HG03159 (cell line): ENCODE data around the gene THBS3.
"Not testable (repeated sequence)": the region's sequence is repeated elsewhere in the genome, so short reads cannot be mapped to it uniquely, and the experiment has no call there.

Source experiments
- ATAC-seq: cut with Tn5 transposase; IDR thresholded peaks from one replicate; pipeline ENCODE4 v1.9.1; 2021; ENCODE audit warnings: mild to moderate bottlenecking, moderate library complexity; ENCODE audit not compliant: unreplicated experiment

Gene THBS3

DNA sequence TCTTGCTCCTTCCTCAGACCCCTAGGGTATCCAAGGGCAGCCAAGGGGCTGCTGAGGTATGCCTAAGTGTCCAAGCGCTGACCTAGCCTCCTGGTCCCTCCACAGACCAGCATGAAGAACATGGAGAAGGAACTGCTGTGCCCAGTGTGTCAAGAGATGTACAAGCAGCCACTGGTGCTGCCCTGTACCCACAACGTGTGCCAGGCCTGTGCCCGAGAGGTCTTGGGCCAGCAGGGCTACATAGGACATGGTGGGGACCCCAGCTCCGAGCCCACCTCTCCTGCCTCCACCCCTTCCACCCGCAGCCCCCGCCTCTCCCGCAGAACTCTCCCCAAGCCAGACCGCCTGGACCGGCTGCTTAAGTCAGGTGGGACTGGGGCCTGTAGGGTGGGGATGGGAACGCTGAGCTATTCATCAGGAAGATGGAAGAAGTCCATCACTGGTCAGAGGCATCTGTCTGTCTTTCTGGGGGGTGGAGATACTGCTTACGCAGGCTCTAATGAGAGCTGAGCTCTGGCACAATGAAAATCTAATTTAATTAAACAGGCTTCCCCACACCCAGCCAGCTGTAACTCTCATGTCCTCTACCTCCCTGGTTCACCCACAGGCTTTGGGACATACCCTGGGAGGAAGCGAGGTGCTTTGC lies 32.3 kb downstream of the THBS3 start:
- ATAC-seq: no peak

DNA sequence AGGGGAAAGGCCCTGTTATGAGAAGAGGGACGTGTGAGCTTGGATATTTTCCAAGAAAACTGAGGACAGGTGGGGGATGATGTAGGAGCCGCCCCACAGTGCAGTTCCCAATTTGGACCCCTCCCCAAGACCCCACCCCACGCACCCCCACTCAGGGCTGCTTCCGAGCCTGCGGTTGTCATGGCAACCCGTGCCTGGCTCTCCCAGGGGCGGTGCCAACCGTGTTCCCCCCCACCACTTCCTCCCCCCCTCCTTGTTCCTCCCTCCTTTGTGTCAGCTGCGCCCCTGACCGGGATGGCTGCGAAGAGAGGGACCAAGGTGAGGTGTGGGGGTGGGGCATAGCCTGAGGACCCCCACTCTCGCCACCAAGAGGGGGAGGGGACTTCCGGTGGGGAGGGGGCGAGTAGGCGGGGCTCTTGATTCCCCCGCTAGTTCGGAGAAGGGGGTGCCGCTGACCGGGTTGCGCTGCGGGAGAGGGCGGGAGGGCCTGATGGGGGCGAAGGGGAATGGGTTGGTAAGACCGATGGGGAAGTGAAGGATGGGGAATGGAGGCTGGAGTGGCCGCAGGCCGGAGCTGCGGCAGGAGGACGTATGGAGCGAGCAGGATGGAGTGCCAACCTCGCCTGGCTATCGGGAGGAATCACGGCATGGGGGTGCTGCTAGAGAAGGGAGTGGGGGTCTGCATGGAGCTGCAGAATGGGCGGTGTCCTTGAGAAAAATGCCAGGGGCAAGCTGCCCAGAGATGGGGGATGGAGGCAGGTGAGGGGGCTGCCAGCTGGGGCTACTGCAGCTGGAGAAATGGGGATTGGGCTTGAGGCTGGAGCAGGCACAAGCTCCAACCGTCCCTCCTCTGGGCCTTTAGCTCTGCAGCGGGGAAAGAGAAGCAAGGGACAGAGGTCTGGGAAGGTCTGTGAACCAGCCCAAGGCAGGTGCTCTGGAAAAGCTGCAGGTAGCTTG lies 33.1 kb downstream of the THBS3 start:
- ATAC-seq: no peak

DNA sequence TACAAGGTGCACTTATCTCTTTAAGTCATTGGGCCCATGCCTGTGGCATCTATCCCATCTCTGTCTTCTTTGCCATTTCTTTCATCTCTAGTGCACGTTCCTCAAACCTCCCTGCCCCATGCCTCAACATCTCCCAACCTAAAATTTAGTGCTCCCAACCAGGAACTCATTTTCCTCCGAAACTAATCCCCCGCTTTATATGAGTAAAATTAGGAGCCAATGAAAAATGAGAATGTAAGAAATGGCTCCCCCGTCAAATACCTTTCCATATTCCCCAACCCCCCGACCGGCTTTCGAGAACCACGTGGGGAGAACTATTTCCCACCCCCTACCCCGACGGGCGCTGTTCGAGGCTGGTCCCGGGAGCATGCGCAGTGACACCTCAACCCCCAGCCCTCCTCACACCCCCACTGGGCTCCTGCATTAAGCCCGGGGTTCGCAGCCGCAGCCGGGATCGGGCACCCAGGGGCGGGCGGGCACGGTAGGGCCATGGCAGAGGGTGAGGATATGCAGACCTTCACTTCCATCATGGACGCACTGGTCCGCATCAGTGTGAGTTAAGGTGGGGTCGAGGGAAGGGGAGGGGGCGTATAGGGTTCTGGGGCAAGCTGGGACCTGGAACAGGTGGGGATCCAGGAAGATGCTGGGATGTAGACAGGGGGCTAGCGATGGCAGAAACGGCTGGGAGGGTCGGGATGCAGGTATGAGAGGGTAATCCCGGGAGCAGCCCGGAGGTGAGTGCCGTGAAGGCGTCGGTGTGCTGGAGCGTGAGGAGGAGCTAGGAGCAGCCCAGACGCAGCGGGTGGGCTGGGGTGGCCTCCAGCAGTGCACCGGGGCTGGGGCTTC lies 34.0 kb downstream of the THBS3 start, which contains the start of gene TRIM46:
TRIM46 (plus strand) TSS at position 372 of the 846 bp plus-strand sequence; CDS start at position 490, 118 bp downstream.
- no peak for ATAC-seq

DNA sequence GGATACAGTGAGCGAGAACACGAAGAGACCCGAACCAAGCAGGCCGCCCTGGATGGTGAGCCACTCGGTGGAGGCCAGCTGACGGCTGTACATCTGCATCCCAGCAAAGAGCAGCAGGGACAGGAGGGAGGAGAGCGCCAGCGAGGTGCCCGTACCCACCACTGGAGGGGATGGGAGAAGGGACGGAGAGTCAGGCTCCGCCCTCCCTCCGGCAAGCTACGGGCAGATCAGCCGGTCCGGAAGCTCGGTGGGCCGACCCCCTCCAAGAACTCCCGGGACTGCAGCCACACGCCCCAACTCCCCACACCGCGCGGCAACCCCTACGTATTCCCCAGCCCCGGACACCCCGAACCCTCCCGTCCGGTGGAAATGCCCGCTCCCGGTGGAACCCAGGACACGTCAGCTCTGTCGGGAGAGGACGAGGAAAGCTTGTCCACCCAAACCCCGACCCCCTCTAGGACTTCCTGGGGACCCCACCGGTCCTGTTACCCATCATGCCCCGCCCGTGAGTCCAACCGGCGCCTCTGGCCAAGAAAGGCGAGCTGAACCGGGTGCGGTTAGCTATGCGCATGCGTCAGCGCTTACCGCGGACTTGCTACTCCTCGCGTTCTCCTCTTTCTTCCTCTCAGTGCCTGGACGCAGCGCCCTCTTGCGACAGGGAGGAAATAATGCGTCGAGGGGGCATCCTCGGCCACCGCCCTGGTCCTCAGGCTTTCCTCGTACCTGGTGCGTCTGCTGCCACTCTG lies 34.8 kb downstream of the THBS3 start, which contains the start of gene KRTCAP2:
KRTCAP2 (minus strand) TSS at position 573 of the 746 bp plus-strand sequence; CDS start at position 493, 80 bp downstream.
- peak; percentile 63 for ATAC-seq

DNA sequence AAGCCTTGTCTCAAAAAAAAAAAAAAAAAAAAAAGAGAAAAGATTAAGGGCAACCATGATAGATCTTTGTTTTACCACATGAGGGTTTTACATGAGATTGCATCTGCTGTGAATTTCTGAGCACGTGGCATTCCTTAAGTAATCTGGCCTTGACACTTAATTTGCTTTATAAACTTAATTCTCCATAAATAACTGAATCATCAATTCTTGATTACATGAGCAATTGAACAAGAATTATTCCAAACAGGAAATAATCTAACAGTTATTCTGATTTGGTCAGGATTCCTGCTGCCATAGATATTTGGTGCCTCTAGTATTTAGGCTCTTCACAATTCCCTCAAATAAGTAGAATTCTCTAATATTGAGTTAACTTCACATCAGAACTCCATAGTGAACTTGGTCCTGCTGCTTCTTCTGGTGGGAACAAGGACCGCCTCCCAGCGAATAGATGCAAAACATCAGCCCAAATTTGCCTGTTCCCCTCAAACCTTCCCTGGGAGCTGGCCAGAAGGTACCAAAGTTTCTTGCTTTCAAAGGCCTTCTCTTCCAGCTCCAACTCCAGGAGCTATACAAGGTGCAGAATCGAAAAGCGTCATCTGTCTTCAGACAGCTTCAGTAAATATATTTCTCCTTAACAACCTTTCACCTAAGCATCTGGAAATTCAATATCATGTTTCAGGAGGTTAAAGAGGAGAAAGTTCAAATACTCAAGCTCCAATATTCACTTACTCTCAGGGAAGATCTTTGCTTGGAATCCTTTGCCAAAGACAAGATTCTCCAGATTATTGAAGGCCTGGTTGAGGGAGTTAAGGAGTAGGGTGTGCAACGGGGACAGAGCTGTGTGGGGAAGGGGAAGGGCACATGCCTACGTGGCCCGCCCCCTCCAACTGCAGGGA lies 35.6 kb downstream of the THBS3 start:
- ATAC-seq: peak; percentile 20

DNA sequence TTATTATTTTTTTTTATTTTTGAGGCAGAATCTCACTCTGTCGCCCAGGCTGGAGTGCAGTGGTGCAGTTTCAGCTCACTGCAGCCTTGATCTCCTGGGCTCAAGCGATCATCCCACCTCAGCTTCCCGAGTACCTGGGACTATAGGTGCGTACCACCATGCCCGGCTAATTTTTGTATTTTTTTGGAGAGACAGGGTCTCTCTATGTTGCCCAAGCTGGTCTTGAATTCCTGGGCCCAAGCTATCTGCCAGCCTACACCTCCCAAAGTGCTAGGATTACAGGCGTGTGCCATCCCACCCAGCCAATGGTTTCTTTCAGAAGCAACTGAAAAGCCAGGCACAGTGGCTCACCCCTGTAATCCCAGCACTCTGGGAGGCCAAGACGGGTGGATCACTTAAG lies 36.9 kb downstream of the THBS3 start:
- ATAC-seq: no peak

DNA sequence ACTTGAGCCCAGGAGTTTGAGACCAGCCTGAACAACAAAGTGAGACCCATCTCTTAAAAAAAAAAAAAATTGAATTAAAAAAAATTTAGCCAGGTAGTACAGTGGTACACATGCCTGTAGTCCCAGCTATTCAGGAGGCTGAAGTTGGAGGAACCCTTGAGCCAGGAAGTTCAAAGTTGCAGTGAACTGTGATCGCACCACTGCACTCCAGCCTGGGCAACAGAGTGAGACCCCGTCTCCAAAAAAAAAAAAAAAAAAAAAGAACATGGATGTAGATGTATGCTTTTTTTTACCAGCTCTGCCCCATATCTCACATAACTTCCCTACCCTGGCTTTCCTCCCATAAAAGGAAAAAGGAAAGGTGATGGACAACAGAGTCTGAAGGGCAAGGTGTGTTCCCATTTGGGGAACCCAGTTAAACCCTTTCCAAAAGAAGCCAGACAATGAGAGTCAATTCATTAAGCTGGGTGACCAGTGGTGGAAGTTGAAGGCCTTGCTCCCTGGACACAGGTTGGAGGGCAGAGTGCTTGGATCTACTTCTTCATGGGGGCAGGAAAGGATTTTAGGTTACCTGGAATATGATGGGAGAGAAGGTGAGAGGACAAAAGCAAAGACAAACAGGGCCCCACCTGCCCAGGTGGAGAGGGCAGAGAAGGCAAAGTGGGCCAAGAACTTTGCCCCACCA lies 37.5 kb downstream of the THBS3 start:
- no peak for ATAC-seq

DNA sequence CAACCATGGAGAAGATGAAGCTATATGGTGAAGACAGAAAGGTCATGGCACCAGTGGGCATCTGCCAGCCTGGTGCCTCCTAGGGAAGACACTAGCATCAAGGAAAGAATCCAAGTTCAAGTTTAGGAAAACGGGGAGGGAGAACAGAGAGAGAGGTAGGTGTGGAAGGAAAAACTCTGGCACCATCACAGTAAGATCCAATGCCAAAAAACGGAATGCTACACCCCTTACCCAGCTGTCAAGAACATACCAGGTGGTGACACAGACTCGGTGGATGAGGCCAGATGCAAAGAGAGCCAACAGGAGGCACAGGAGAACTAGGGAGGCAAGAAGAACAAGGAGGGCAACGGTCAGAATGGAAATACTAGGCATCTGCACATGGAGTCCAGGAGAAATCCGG lies 38.2 kb downstream of the THBS3 start:
- no peak for ATAC-seq

DNA sequence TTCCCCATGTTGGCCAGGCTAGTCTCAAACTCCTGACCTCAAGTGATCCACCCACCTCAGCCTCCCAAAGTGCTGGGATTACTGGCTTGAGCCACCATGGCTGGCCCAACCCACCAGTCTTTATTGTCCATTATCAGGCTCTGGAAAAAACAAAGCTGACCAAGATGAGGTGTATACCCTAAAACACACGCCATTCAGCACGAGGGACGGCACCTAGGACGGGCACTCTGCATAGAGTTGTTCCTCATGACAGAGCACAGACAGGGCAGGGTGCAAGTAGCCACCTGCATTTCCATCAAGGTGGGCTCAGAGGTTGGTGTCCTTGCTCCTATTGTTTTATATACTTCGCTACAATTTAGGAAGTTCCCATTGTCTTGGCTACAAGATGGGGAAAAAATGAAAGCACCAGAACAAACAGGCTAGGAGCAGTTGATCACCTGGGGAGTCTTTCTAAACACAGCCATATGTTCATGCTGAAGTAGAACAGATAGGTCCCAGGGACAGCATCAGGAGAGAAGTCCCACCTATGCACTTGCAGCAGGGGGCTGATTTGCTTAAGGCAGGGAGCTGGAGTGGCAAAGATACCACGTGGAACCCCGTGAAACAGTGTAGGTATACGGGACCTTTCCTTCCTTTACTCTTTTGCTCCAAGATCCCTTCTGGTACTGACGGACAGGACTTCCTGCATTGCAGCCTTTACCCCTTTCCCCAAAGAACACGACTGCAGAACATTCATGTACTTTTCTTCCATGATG lies 39.1 kb downstream of the THBS3 start:
- no peak for ATAC-seq

DNA sequence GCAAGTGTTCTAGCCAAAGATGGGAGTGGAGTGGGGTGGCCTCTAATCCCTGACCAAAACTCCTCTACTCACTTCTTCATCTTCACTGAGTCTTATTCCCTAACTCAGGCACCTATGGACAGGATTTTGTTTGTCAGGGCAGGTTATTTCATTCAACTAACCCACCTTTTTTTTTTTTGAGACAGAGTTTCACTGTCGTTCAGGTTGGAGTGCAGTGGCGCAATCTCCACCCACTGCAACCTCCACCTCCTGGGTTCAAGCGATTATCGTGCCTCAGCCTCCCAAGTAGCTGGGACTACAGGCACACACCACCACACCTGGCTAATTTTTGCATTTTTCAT lies 39.6 kb downstream of the THBS3 start:
- ATAC-seq: not testable (repeated sequence)

DNA sequence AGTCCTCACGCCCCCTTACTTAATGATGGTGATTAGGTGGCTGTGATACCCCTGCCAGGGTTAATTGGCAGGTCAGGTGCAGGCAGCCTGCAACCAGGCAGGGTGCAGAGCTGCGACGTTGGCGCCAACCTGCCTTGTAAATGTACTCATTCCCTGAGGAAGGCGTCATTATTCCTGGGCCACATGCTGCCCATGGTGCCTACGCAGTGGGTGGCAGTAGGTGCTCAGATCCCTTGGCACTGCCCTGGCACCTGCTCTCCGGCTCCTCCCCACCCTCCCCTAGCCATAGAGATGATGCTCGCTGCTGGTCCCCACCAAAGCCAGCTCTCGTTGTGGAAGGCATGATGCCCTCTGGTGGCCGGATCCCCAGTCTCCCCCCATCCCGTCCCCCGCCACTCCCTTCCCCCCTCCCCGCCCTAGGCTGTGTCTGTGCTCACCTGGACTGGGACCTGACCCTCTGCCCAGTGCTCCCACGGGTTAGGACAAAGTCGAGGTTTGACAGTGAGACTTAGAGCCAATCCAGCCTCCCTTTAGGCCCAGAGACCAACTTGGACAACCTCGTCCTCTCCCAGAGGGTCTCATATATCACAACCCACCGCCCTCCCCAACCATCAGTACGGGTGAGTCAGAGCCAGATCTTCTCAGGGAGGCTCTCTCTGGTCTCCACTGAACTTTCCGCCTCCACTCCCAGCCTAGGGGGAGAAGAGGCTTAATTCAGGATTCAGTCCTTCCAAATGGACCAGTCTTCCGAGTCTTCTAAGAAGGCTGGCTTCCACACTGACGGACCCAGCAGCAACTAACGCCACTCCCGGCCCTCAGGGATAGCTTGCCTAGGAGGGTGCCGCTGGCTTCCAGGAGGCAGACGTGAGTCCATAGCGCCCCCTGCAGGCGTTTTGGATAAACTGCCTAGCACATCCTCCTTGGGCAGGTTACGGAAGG lies 40.3 kb downstream of the THBS3 start:
- ATAC-seq: peak; percentile 64

DNA sequence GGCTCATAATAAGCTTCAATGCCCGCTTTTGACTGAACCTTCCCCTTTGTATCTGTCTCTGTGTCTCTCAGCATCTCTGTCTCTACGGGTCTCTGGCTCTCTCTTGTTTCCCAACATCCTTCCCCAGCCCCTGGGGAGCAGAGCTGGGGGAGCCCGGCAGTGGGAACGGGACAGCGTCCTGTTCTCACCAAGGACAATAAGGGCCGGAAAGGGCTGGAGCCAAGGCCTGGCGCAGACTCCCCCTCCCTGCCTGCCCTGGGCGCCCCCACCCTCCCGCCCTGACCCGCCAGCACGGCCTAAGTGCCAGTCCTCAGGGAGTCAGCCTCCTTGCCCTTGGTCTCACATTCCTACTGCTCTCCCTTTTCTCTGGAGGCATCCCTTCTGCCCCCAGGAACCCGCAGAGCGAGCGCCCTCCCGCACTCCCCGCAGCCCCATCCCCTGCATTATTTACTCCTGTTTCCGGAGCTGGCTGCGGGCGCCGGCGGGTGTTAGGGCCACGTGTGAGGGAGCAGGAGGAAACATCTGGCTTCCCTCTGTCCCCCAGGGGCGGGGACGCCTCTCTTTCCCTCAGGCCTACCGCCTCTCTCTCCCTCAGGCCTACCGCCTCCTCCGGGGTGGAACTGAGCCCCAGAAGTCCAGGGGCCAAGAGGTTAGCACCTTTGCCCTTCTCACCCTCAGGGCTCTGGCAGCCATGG lies 41.1 kb downstream of the THBS3 start:
- ATAC-seq: no peak

DNA sequence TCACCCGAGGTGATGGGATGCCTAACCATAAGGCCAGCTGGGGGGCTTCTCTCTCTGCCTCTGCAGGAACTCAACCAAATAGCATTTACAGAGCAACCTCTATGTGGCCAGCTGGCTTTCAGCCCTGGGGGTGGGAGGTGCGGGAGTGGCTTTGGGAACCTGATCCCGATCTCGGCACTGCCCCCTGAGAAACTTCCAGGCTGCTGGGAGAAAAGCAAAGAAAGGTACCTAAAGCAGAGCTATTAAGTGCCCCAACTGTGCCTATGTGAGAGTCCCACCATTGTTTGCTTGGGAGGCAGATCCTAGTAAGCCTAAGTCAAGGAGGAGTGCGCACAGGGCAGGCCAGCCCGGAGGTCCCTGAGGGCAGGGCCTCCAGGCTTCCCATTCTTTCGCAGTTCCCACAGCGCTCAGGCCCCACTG lies 41.6 kb downstream of the THBS3 start:
- no peak for ATAC-seq

DNA sequence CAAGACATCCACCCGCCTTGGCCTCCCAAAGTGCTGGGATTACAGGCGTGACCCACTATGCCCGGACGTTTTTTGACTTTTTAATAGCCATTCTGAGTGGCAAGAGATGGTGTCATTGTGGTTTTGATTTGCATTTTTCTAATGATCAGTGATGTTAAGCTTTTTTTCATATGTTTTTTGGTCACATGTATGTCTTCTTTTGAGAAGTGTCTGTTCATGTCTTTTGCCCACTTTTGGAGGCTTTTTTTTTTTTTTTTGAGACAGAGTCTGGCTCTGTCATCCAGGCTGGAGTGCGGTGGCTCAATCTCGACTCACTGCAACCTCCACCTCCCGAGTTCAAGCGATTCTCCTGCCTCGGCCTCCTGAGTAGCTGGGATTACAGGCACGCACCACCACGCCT lies 43.1 kb downstream of the THBS3 start:
- not testable (repeated sequence) for ATAC-seq

DNA sequence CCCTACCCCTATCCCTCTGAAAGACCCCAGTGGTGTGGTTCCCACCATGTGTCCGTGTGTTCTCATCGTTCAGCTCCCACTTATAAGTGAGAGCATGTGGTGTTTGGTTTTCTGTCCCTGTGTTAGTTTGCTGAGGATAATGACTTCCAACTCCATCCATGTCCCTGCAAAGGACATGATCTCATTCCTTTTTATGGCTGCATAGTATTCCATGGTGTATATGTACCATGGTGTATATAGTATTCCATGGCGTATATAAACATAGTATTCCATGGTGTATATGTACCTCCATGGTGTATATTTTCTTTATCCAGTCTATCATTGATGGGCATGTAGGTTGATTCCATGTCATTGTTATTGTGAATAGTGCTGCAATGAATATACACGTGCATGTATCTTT lies 43.9 kb downstream of the THBS3 start:
- ATAC-seq: not testable (repeated sequence)

DNA sequence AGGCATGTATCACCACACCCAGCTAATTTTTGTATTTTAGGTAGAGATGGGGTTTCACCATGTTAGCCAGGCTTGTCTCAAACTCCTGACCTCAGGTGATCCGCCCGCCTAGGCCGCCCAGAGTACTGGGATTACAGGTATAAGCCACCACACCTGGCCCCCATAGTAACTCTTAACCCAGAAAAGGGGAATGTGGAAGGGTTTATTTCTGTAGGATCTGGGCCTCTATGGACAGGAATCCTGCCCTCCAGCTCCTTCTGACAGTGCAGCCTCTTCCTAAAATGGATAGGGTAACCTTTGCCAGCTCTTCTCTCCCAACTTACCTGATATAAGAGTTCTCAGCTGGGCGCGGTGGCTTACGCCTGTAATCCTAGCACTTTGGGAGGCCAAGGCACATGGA lies 45.1 kb downstream of the THBS3 start:
- not testable (repeated sequence) for ATAC-seq
